Transverse colon (tissue), 4 donors: Measurements from ENCODE around the gene CHD6.

Experiments used
- CTCF ChIP-seq, 5 experiments: fragments of 200-600 bp in 3 of 5; fragments of 450-650 bp in 2 of 5; sonication (generic) in 3 of 5; IDR thresholded peaks; 1 replicate in 2 of 5; 2 replicates in 3 of 5; pipeline ENCODE4 v1.5.1; 2016 to 2017; ENCODE audit warnings: antibody characterized with exemption in 5 of 5, inconsistent platforms in 3 of 5, mild to moderate bottlenecking in 2 of 5, moderate library complexity in 1 of 5
- POLR2AphosphoS5 ChIP-seq, 3 donors: sonication (generic); formaldehyde crosslinking; IDR thresholded peaks; one replicate each; pipeline ENCODE4 v1.6.1; 2016; ENCODE audit warnings: antibody characterized with exemption in 3 of 3

GRCh38 chr20:41630846-41631245 lies 12.7 kb upstream of the CHD6 start:
- TF ChIP-seq CTCF (IDR thresholded peaks at IDR 0.05) (no peak), POLR2AphosphoS5 (IDR thresholded peaks at IDR 0.05) (no peak)
